Frontal cortex (tissue), 4 donors: ENCODE data around the gene DNAH8. TPM values are rescaled to one million over a fixed set of nuclear protein-coding genes. Genes with fewer than 3 reads are reported as not detected.

Experiments used
- DNase-seq, 2 donors: peaks; one replicate each; pipeline ENCODE4 v3.0.0; 2012; ENCODE audit warnings: low spot score in 2 of 2
- FAIRE-seq: peaks from 2 replicates; lab custom pipeline; 2012; peaks lifted over from hg19 to GRCh38; lab: Jason Lieb, UNC
- total RNA-seq: library from RNA; depleted of rRNA; stranded (reverse); fragments of >200 nt; gene quantifications from one replicate; pipeline ENCODE4 v1.2.3, GENCODE V29; 2014
- donor health status: control.
- donor health status: control.
- donor health status: control.

The DNAH8 gene
- total RNA-seq, 1 donor from 2014 or later: under 0.01 TPM

- no peak for FAIRE-seq
- no peak for DNase-seq
Measured at GRCh38 chr6:39056681-39057080, 341.6 kb downstream of the DNAH8 start.

GRCh38 chr6:39057251-39058155 is 342.4 kb downstream of the DNAH8 start:
- no peak for FAIRE-seq

GRCh38 chr6:39058471-39059147 is 343.5 kb downstream of the DNAH8 start:
- no peak for DNase-seq
- FAIRE-seq: no peak

More at GRCh38 chr6:39057251-39058155, 342.4 kb downstream of the DNAH8 start:
- no peak for DNase-seq

- FAIRE-seq (no peak), DNase-seq (no peak)
Measured at GRCh38 chr6:39059496-39060310, 344.6 kb downstream of the DNAH8 start.

- DNase-seq: no peak
- no peak for FAIRE-seq
Measured at GRCh38 chr6:39060467-39061160, 345.5 kb downstream of the DNAH8 start.

GRCh38 chr6:39061182-39061581 is 346.1 kb downstream of the DNAH8 start:
- FAIRE-seq (no peak), DNase-seq (no peak)

GRCh38 chr6:39061588-39061987 is 346.5 kb downstream of the DNAH8 start:
- FAIRE-seq (no peak), DNase-seq (no peak)

- FAIRE-seq: no peak
Measured at GRCh38 chr6:39062014-39062740, 347.1 kb downstream of the DNAH8 start.

GRCh38 chr6:39063526-39063925 is 348.4 kb downstream of the DNAH8 start:
- FAIRE-seq (no peak), DNase-seq (no peak)

More at GRCh38 chr6:39062014-39062740, 347.1 kb downstream of the DNAH8 start:
- DNase-seq: no peak

GRCh38 chr6:39065561-39065960 is 350.4 kb downstream of the DNAH8 start:
- FAIRE-seq: no peak

GRCh38 chr6:39068391-39068790 is 353.3 kb downstream of the DNAH8 start:
- FAIRE-seq: no peak

More at GRCh38 chr6:39065561-39065960, 350.4 kb downstream of the DNAH8 start:
- no peak for DNase-seq

GRCh38 chr6:39072830-39073229 is 357.7 kb downstream of the DNAH8 start:
- DNase-seq (no peak), FAIRE-seq (no peak)

More at GRCh38 chr6:39068391-39068790, 353.3 kb downstream of the DNAH8 start:
- no peak for DNase-seq

GRCh38 chr6:39073471-39074355 is 358.6 kb downstream of the DNAH8 start:
- FAIRE-seq: no peak
- DNase-seq: no peak

GRCh38 chr6:39074486-39074885 is 359.4 kb downstream of the DNAH8 start:
- DNase-seq (no peak), FAIRE-seq (no peak)

- FAIRE-seq: no peak
Measured at GRCh38 chr6:39075010-39075686, 360.0 kb downstream of the DNAH8 start.

GRCh38 chr6:39075807-39076622 is 360.9 kb downstream of the DNAH8 start:
- no peak for DNase-seq
- no peak for FAIRE-seq

More at GRCh38 chr6:39075010-39075686, 360.0 kb downstream of the DNAH8 start:
- DNase-seq: no peak
